Endothelial cell of umbilical vein (primary cell): ENCODE results near the gene DGCR2. TPM values are rescaled to one million over a fixed set of nuclear protein-coding genes. Genes with fewer than 3 reads are reported as not detected.

Source experiments
- BruUV-seq: library from RNA; stranded (reverse); fragments of 400-500 nt; replicated peaks from 2 replicates; lab custom pipeline; 2021; lab: Mats Ljungman, UMichigan
- CTCF ChIA-PET: fragments of 300-600, 350-600 bp; sonication (Branson Sonifier 250); formaldehyde crosslinking; loops from one replicate; lab custom pipeline; 2021; ENCODE audit warnings: antibody characterized with exemption, inconsistent platforms; lab: Charles Lee
- POLR2A ChIA-PET: fragments of 300-600, 350-600 bp; sonication (Branson Sonifier 250); formaldehyde crosslinking; loops from one replicate; lab custom pipeline; 2021; ENCODE audit warnings: antibody characterized with exemption, inconsistent platforms; lab: Charles Lee
- DNase-seq: peaks from one replicate; pipeline ENCODE4 v3.0.0-alpha.2; 2011; ENCODE audit warnings: low read depth, low spot score
- FAIRE-seq: peaks from 2 replicates; lab custom pipeline; 2011; peaks lifted over from hg19 to GRCh38; lab: Jason Lieb, UNC
- H2AFZ ChIP-seq: 2 replicates; pipeline ENCODE4 v1.6.0; 2012; ENCODE audit warnings: low read depth, low read length, control low read depth, inconsistent platforms
- H3K27ac ChIP-seq: 2 replicates; pipeline ENCODE4 v1.5.1; 2011; ENCODE audit warnings: low read depth, mild to moderate bottlenecking, control low read depth, low read length, moderate library complexity; ENCODE audit not compliant: insufficient read depth
- H3K27me3 ChIP-seq, 2 experiments: 2 replicates each; pipeline versions ENCODE4 v1.6.0 to v1.6.1; 2011; ENCODE audit warnings: low read length in 2 of 2, mixed read lengths in 1 of 2; ENCODE audit not compliant: control insufficient read depth in 2 of 2, insufficient read depth in 2 of 2
- H3K36me3 ChIP-seq, 2 experiments: 2 replicates in 1 of 2; 3 replicates in 1 of 2; pipeline ENCODE4 v1.5.1; 2011; ENCODE audit warnings: low read length in 2 of 2, mild to moderate bottlenecking in 1 of 2, moderate library complexity in 1 of 2; ENCODE audit not compliant: control insufficient read depth in 2 of 2, insufficient read depth in 2 of 2; ENCODE audit errors: extremely low read depth in 1 of 2
- H3K4me1 ChIP-seq: 3 replicates; pipeline ENCODE4 v1.5.1; 2011; ENCODE audit warnings: mild to moderate bottlenecking, low read length; ENCODE audit not compliant: control insufficient read depth, insufficient read depth; ENCODE audit errors: extremely low read depth
- H3K4me2 ChIP-seq: 2 replicates; pipeline ENCODE4 v1.6.1; 2011; ENCODE audit warnings: low read length, control low read depth, mixed read lengths; ENCODE audit not compliant: insufficient read depth
- H3K4me3 ChIP-seq, 3 experiments: fragments of 200-600 bp in 1 of 3; sonication (generic), shearing (Covaris generic) in 1 of 3; replicated peaks in 1 of 3; 2 replicates each; pipeline ENCODE4 v1.5.1; 2011 to 2016; ENCODE audit warnings: control low read depth in 3 of 3, low read length in 3 of 3, mild to moderate bottlenecking in 2 of 3, inconsistent platforms in 1 of 3, low read depth in 1 of 3, moderate library complexity in 1 of 3; ENCODE audit not compliant: insufficient read depth in 1 of 3
- H3K79me2 ChIP-seq: 2 replicates; pipeline ENCODE4 v1.6.0; 2012; ENCODE audit warnings: low read length, inconsistent platforms; ENCODE audit not compliant: control insufficient read depth, insufficient read depth
- H3K9ac ChIP-seq: replicated peaks from 2 replicates; pipeline ENCODE3; 2011; ENCODE audit warnings: low read length, control low read depth; ENCODE audit not compliant: insufficient read depth; ENCODE audit errors: extremely low read depth
- H3K9me1 ChIP-seq: replicated peaks from 3 replicates; pipeline ENCODE4 v1.6.0; 2011; ENCODE audit warnings: mild to moderate bottlenecking, low read length; ENCODE audit not compliant: control insufficient read depth, insufficient read depth; ENCODE audit errors: extremely low read depth
- H3K9me3 ChIP-seq: replicated peaks from 2 replicates; pipeline ENCODE4 v1.5.1; 2012; ENCODE audit warnings: low read length, inconsistent platforms; ENCODE audit not compliant: control insufficient read depth, insufficient read depth
- H4K20me1 ChIP-seq: replicated peaks from 2 replicates; pipeline ENCODE3; 2011; ENCODE audit warnings: mild to moderate bottlenecking, low read length; ENCODE audit not compliant: control insufficient read depth, insufficient read depth; ENCODE audit errors: extremely low read depth
- EZH2 ChIP-seq: IDR thresholded peaks from 2 replicates; pipeline ENCODE4 v1.6.1; 2012; ENCODE audit warnings: borderline replicate concordance, low read depth, mild to moderate bottlenecking, moderate library complexity, low read length, inconsistent platforms; ENCODE audit not compliant: severe bottlenecking
- FOS ChIP-seq: IDR thresholded peaks from 2 replicates; pipeline ENCODE4 v1.6.1; 2011; ENCODE audit warnings: mild to moderate bottlenecking, low read length, moderate library complexity, borderline replicate concordance; ENCODE audit not compliant: insufficient read depth
- GATA2 ChIP-seq: IDR thresholded peaks from 2 replicates; pipeline ENCODE4 v1.7.0; 2011; ENCODE audit warnings: low read depth, mild to moderate bottlenecking, moderate library complexity, mixed read lengths, low read length; ENCODE audit not compliant: insufficient read length, insufficient read depth
- JUN ChIP-seq: IDR thresholded peaks from 2 replicates; pipeline ENCODE4 v1.6.1; 2011; ENCODE audit warnings: borderline replicate concordance, low read depth; ENCODE audit not compliant: insufficient read length, insufficient read depth
- MYC ChIP-seq: IDR thresholded peaks from one replicate; pipeline ENCODE4 v1.6.1; 2011; ENCODE audit warnings: mild to moderate bottlenecking, low read depth, low read length
- POLR2A ChIP-seq: IDR thresholded peaks from 2 replicates; pipeline ENCODE4 v1.6.1; 2012; ENCODE audit warnings: low read depth, mild to moderate bottlenecking, control low read depth, low read length
- POLR2AphosphoS5 ChIP-seq: IDR thresholded peaks from 2 replicates; pipeline ENCODE4 v1.6.1; 2012; ENCODE audit warnings: low read depth, mild to moderate bottlenecking, control low read depth, low read length, moderate library complexity; ENCODE audit not compliant: insufficient read depth
- dilution Hi-C: fragments of 300-500 bp; cut with MboI; formaldehyde crosslinking; loops from one replicate; pipeline ENCODE4 v1.15.0; 2019; ENCODE audit warnings: low sequenced_read_pairs; ENCODE audit not compliant: extremely low pct_ligation_motif_present
- intact Hi-C: fragments of 100-400 bp; cut with micrococcal nuclease; formaldehyde crosslinking; loops from one replicate; pipeline ENCODE4 v1.10.0; 2022
- polyA plus RNA-seq, 4 experiments: library from polyadenylated mRNA; depleted of rRNA in 3 of 4; stranded (reverse) in 3 of 4; unstranded in 1 of 4; fragments of >200 nt; gene quantifications; 2 replicates each; pipeline versions ENCODE4 v1.2.1 to v1.2.3, GENCODE V29; 2011 to 2012; ENCODE audit warnings: missing spikeins in 1 of 4
- total RNA-seq: library from RNA; stranded (reverse); gene quantifications from 2 replicates; pipeline ENCODE4 v1.2.3, GENCODE V29; 2021
- TF ChIP-seq, protein P1 (sequence below), 2 donors: IDR thresholded peaks; 1 replicate in 1 of 2; 2 replicates in 1 of 2; pipeline ENCODE4 v1.5.1; 2011; ENCODE audit warnings: low read length in 2 of 2, mild to moderate bottlenecking in 2 of 2, moderate library complexity in 2 of 2, control low read depth in 1 of 2, inconsistent platforms in 1 of 2, low read depth in 1 of 2; ENCODE audit not compliant: insufficient read depth in 1 of 2; ENCODE audit errors: extremely low read depth in 1 of 2
- TF ChIP-seq, protein P2 (sequence below): IDR thresholded peaks from 2 replicates; pipeline ENCODE4 v1.6.1; 2011; ENCODE audit not compliant: insufficient read depth, insufficient read length

Gene DGCR2
- total and polyA plus RNA-seq, 2 donors (not counting 3 experiments of a cell fraction or from before 2014, with no cell fraction given): 44.8 to 51.2 TPM

DNA sequence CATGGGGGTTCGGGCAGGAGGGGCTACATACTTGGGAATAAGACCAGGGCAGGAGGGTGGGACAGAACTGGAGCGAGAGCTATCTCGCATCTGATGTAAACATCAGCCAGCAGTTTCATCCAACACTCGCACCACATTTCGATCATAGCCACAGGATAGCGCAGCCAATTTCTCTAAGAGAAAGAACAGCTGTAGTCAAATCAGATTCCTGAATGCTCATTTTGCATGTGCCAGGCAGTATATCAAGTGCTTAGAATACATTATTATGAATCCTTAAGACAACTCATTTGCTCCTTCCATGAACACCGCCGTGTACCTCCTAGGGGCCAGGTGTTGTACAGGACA, 14.5 kb downstream of the DGCR2 start:
- no peak for TF ChIP-seq POLR2AphosphoS5
- TF ChIP-seq, protein P1, sequence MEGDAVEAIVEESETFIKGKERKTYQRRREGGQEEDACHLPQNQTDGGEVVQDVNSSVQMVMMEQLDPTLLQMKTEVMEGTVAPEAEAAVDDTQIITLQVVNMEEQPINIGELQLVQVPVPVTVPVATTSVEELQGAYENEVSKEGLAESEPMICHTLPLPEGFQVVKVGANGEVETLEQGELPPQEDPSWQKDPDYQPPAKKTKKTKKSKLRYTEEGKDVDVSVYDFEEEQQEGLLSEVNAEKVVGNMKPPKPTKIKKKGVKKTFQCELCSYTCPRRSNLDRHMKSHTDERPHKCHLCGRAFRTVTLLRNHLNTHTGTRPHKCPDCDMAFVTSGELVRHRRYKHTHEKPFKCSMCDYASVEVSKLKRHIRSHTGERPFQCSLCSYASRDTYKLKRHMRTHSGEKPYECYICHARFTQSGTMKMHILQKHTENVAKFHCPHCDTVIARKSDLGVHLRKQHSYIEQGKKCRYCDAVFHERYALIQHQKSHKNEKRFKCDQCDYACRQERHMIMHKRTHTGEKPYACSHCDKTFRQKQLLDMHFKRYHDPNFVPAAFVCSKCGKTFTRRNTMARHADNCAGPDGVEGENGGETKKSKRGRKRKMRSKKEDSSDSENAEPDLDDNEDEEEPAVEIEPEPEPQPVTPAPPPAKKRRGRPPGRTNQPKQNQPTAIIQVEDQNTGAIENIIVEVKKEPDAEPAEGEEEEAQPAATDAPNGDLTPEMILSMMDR (IDR thresholded peaks at IDR 0.05; ENCODE audit: extremely low read depth in 1 of 2, insufficient read depth in 1 of 2, low read depth in 1 of 2, low read length in 2 of 2): no peak
- no peak for TF ChIP-seq JUN
- TF ChIP-seq GATA2: no peak
- no peak for TF ChIP-seq EZH2
- TF ChIP-seq MYC: no peak
- no peak for TF ChIP-seq POLR2A
- TF ChIP-seq FOS: no peak
- TF ChIP-seq, protein P2, sequence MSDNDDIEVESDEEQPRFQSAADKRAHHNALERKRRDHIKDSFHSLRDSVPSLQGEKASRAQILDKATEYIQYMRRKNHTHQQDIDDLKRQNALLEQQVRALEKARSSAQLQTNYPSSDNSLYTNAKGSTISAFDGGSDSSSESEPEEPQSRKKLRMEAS: no peak
- H4K20me1 ChIP-seq: peaks cover 3% of the 10 kb centered on the region
- no peak overlapping the region for H3K27ac ChIP-seq

More for the DNA sequence above, 14.5 kb downstream of the DGCR2 start:
- H3K9me3 ChIP-seq: no peaks in the 10 kb centered on the region
- ChIA-PET POLR2A (no interaction called here), CTCF (interaction anchor here (1.2 kb wide), 1 partner anchor 8 kb away, joined by 3 read pairs; no protein-coding TSS in a partner anchor)
- dilution Hi-C loops: no loop called here
- H3K36me3 ChIP-seq: no peaks in the 10 kb centered on the region
- BruUV-seq: no TSS peak
- no peak overlapping the region for H3K4me3 ChIP-seq
- no peak overlapping the region for H3K9ac ChIP-seq
- H3K9me1 ChIP-seq: no peaks in the 10 kb centered on the region
- no peaks in the 10 kb centered on the region for H3K27me3 ChIP-seq
- H2AFZ ChIP-seq: no peak overlapping the region
- FAIRE-seq (no peak), DNase-seq (no peak)
- peaks cover 58% of the 10 kb centered on the region for H3K79me2 ChIP-seq
- no peak overlapping the region for H3K4me2 ChIP-seq
- H3K4me1 ChIP-seq: no peaks in the 10 kb centered on the region
- intact Hi-C loops: no loop called here
